Gastroesophageal sphincter (tissue), 3 donors: ENCODE data around the gene PRR20G.

Source experiments
- CTCF ChIP-seq, 4 experiments: fragments of 200-600 bp in 2 of 4; fragments of 450-650 bp in 2 of 4; sonication (generic) in 1 of 4; IDR thresholded peaks; one replicate each; pipeline ENCODE4 v1.5.1; 2017 to 2019; ENCODE audit warnings: antibody characterized with exemption in 4 of 4, mild to moderate bottlenecking in 2 of 4, moderate library complexity in 2 of 4
- POLR2A ChIP-seq, 2 donors: fragments of 450-650 bp; IDR thresholded peaks; one replicate each; pipeline ENCODE4 v1.6.1; 2017; ENCODE audit warnings: antibody characterized with exemption in 2 of 2, mild to moderate bottlenecking in 2 of 2, moderate library complexity in 1 of 2

DNA sequence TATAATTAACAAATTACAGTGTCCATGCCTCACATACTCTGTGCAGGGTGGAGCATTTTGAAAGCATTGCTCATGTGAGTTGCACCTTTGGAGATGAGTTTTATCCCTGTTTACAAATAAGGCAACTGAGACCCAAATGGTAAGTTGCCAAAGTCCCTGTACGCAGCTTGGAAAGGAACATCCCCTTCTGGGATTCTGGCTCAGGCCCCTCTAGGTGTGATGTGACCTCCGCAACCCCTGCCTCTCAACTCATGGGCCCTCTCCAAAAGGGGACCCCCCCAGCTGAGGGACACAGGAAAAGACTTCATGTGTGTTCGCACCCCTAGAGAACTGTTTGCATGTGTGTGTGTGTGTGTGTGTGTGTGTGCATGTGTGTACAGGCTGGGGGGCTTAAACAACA is 25.3 kb downstream of the PRR20G start:
- no peak for TF ChIP-seq CTCF (IDR thresholded peaks at IDR 0.05)
- TF ChIP-seq POLR2A (IDR thresholded peaks at IDR 0.05) = no peak
